ENCODE results near the gene SOX11.

Gene SOX11

DNA sequence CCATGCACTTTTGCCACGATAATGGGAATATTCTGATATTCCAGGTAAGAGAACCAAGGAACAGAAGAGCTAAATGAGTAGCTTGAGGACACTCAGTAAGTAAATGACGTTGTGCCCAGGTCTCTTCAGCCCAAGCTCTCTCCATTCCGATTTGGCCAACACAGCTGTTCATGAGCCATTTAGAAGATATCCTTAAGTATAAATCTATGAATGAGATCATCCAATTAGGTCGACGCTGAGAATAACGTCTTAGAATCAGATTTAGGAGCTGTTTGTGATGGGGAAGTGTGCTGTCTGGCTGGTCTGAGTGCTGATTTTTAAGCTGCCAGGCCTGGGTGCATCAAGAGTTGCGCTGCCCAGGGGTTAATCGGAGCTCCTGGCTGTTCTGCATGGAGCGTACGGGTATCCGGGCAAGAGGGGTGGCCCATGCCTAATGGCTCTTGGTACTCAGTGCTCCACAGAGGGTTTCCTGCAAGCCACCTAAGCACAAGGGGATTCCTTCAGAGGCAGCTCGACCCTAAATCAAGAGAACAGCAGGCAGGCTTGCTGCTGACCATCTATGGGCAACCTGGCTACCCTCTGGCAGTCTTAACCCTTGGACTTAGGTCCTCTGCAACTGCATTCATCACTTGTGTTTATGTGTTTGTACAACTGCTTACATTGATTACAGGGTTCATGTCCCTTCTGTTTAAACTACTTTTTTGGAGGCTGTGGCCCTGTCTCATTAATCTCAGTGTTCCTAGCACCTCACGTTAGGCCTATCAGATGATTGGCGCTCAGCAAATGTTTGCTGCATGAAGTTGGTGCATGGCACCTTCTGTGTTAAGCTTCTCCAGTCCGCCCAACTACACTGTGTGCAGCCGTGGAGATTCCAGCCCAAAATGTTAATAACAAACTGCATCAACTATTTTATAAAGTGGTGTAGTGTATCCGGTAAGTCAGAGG, 31.9 kb downstream of the SOX11 start:
- no peak for DNase-seq (ENCODE audit: low read depth in 2 of 2)

DNA sequence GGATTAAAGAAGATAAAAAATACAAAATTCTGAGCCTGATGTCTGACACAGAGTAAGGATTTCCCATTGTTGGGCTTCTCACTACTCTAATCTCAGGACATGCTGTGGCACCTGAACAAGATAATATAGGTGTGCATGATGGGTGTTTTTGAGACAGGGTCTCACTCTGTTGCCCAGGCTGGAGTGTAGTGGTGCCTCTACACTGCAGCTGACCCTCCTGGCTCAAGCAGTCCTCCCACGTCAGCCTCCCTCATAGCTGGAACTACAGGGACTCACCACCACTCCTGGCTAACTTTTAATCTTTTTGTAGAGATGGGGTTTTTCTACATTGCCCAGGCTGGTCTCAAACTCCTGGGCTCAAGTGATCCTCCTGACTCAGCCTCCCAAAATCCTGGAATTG, 32.9 kb downstream of the SOX11 start:
- DNase-seq (ENCODE audit: low read depth in 2 of 2), result no peak

DNA sequence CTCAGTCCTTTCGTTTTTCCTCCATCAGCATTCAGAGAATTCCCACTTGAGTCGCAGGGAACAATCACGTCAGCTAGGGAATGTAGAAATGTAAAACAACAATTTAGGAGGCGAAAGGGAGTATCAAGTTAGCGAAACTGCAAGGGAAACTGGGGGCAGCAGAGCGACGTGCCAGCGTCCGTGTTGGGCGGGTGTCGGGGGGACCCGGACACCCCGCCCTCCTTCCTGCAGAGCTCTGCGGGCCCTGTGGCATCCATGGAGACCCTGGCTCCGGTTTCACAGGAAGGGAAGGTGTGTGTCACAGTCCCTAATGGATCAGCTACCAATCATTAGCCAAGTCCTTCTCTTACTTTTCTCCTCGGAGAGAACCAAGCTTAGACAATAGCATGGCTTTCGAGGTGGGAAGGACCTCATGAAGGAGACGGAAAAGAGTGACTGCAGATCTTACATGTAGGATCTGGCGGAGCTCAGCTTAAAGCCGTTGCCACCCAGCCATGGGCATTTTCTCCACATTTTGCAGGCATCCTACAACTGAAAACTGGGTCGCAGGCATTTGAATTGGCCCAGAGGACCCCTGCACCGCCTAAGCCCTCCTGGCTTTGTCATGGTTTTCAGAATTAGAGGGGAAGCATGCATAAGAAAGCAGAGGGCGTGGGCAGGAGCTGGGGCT, 33.7 kb downstream of the SOX11 start:
- DNase-seq (ENCODE audit: low read depth in 2 of 2), result no peak

DNA sequence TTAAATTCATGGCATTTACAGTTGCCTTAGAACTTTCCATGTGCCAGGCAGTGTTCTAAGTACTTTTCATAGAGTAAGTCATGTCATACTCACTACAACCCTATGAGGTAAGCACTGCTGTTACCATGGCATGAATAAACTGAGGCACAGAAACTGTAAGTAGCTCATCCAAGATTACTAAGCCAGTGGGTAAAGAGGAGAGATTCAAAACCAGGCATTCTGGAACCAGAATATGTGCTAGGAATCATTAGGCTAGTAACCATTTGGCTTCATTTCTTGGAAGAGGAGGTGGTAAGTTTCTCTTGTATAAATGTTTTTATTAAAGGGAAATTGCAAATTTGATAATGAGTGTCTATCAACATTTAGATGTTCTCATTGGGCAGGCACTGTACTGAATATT, 35.1 kb downstream of the SOX11 start:
- no peak for DNase-seq (ENCODE audit: low read depth in 2 of 2)

DNA sequence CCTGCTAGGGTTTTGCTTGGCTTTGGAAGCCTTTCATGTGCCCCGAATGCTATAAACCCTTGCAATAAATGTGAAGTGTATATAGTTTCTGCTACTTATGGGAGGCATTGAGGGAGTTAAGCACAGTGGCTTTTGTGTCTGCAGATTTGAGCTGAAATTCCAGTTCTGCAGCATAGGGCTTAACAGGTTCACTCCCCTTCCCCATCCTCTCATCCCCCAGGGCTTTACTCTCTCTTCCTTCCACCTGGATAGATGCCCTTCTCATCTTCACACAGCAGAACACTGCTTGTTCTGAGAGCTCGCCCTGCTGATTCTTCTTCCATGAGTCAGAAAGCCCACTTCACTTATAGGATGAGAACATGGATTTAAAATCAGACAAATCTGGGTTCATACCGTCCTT, 37.2 kb downstream of the SOX11 start:
- no peak for DNase-seq (ENCODE audit: low read depth in 2 of 2)

DNA sequence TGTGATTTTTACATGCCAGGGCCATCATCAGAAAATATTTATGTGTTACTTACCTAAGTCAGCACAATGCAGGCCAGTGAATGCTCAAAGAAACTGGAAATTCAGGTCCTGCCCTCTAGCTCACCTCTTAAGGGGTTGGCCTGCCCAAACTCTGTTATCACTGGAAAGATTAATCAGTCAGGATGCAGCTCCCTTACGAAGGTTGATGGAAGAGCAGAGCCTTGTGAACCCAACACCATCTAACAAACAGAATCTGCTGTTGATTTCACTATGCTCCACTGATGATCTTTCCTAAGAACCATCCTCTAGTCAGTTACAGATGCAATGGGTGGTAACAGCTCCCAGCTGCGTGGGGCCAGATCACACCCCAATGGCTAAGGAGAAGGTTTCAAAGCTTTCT, 38.2 kb downstream of the SOX11 start:
- no peak for DNase-seq (ENCODE audit: low read depth in 2 of 2)

DNA sequence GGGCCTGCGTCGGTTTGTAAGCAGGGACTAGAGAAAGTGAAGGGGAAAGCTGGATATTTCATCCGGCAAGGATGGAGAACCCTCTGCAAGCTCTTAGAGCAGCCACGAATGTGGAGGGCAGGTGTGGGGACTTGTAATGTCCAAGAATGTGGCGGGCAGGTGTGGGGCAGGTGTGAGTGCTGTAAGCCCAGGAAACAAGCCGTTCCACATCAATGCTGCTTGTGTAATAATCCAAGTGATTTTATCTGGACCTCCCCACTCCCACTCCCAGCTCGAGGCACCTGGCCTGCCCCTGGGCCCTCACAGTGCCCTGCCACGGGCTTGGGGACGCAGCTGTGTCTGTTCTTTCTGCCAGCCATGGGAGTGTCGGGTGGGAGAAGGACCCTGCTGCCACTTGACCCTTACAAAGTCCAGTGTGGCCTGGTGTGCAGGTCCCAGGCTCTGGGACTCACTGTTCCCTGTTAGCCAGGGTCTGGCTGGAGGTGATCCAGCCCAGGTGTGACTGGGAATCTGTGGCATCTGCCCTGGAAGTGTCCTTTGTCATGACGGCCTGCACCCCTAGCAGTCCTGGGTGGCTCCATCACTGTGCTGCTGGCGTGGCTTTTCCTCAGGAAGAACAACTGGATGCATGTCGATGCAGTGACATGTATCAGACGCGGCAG, 42.8 kb downstream of the SOX11 start:
- no peak for DNase-seq (ENCODE audit: low read depth in 2 of 2)

DNA sequence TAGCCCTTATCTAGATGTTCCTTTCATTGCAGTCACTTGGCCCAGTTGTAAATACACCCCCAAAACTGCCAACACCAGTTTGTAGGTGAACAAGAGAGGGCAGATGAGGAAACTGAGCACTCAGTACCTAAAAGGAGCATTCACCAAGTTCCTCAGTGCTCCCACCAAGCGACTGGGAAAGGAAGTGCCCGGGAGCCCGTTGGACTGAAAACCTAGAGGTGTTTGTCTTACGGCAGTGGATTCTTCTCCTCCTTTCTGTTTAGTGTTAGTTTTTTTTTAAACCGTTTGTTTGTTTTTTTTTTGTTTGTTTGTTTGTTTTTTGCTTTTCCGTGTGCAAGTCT, 43.3 kb downstream of the SOX11 start:
- DNase-seq (ENCODE audit: low read depth in 2 of 2), result no peak

DNA sequence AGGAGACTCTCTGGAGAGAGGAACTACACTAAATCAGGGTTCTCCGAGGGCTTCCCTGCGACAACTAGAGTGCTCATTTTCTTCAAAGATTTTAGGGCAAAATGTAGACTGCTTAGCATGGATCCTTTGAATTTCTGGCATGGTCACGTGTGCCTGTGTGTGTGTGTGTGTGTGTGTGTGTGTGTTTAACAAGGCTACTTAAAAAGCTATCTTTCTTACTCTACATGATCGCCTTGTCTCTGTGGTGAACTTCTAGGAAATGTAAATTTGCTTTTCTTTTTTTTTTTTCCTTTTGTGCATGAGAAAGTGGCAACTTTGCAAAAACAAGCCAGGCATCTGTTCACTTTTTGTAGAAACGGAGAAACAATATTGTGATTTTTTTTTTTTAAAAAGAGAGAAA, 43.9 kb downstream of the SOX11 start:
- no peak for DNase-seq (ENCODE audit: low read depth in 2 of 2)

DNA sequence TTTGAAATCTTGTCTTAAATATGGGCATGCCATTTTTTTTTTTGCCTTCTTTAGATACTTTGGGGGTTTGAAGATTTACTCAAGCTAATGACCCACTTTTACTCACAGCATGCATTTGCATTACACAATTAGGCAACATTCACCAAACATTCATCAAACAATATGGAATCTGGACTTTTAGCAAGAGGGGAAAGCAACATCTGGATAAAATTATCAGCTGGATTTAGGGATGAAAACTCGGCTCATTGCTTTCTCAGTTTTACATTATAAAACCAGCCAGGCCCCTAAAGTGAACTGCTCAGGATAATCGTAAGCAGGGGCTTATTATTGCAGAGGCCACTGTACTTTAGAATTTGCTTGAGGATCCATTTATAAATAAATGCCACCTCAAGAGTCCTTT, 44.7 kb downstream of the SOX11 start:
- peak; percentile 46 to 48 for DNase-seq (ENCODE audit: low read depth in 2 of 2)

DNA sequence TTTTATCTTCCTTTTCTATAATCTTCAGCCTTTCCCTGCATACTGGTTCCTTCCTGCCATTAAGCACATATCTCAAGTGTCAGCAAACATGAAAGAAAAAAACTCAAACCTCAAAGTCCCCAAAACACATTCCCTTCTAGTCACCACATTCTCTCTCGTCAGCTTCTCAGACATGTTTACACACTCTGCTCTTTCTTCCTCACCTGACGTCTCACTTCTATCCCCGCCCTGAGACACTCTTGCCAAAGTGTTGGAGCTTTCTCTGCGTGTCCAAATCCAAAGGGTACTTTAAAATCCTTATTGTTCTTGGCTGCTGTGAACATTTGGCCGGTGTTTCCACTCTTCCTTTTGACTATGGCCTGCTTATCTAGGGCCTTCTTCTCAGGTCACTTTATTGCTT, 47.9 kb downstream of the SOX11 start:
- no peak for DNase-seq (ENCODE audit: low read depth in 2 of 2)

DNA sequence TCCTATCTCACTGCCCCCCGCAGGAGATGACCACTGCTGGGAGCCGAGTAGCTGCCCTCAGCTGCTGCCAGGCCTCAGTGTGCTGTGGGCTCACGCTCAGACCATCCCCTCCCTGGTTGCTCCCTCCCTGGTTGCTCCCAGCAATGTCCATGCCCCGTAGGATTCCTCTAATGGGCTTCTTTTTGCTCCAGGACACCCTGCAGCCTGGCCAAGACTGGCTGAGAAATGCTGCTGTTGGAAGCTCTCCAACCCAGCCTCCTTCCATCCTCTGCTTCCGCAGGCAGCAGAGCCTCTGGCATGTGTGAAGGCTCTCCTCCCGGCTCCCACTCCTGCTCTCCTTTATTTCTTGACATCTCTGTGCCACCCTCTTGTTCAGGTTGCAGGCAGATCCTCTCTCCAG, 48.6 kb downstream of the SOX11 start:
- no peak for DNase-seq (ENCODE audit: low read depth in 2 of 2)

DNA sequence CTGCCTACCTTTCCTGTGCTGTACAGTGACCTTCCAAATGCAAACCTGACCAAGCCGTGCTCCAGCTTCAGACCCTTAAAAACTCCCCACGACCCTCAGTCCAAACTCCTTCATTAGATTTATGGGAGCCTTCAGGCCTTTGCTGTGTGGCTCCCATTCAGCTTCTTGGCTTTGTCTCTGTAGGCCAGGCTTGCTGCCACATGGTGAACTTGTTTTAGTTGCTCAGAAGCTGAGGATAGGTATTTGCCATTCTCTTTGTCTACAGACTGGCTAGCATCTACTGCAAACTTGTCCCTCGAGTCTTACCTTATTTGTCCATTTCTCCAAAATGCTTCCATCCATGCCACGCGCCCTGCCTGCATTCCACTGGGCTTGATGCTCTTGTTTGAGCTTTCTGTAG, 49.1 kb downstream of the SOX11 start:
- DNase-seq (ENCODE audit: low read depth in 2 of 2), result no peak

DNA sequence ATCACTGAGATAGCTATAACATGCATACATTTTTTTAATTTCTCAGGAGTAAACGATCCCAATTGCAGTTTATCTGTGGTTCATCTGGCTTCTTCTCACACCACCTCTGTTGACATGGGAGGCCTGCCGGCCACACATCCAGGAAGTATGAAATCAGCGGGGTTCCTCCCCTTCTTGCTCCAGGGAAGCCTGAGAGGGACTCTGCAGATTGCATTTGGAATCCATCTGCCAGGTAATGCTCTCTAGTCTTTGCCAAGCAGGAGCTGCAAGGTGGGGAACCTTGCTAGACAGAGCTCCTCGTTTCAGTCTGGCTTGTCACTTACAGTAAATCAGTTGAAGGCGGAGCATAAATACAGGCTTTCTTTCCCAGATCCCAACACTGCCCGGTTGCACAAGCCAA, 49.9 kb downstream of the SOX11 start:
- no peak for DNase-seq (ENCODE audit: low read depth in 2 of 2)

DNA sequence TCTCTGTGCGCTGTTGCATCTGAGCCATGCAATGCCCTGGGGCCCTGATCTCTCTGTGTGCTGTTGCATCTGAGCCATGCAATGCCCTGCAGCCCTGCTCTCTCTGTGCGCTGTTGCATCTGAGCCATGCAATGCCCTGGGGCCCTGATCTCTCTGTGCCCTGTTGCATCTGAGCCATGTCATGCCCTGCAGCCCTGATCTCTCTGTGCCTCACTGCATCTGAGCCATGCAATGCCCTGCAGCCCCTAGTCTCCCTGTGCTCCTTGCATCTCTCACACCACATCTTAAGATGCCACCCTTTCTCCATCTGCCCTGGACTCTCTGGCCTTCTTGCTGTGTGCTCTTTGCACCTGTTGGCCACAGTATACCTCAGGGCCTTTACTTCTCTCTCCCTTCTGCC, 56.2 kb downstream of the SOX11 start:
- no peak for DNase-seq (ENCODE audit: low read depth in 2 of 2)

DNA sequence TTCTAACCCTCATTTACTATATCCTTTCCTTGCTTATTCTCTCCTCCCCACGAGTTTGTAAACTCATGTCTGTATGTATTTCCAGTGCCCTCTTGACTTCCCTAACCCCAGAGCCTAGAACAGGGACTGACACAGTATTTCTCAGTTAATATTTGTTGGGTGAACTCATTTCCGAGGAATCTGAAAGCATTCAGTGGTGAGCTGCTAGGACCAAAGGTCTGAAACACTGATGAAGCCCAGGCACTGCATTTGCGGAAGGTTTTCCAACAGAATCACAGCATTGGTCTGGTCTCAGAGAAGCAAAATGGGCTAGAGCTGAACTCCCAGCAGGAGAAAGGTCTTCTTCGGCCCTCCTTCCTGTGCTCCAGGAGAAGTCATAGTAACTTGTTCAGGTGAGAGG, 56.8 kb downstream of the SOX11 start:
- DNase-seq (ENCODE audit: low read depth in 2 of 2), result no peak

DNA sequence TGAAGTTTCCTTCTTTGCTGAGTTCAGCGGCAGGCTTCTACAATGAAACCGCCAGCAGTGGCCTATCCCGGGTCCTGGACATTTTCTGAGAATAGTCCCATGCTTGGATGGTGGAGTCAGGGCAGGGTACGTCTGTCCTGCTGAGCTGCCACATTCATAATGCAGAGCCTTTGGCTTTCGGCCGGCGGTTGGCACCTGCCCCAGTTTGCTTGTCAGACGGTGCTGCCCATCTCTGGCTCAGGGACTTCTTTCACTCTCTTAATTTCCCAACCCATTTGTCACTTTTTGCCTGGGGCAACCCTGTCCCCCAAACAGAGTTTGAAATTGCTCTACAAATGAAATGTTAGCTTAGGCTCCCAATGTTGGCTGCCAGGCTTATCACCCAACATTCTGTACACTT, 57.2 kb downstream of the SOX11 start:
- DNase-seq (ENCODE audit: low read depth in 2 of 2), result no peak

All from fibroblast of skin of left biceps (primary cell).